ENCODE data around the gene SVIL.
"Not testable (repeated sequence)": the region's sequence is repeated elsewhere in the genome, so short reads cannot be mapped to it uniquely, and the experiment has no call there.

SVIL gene

DNA sequence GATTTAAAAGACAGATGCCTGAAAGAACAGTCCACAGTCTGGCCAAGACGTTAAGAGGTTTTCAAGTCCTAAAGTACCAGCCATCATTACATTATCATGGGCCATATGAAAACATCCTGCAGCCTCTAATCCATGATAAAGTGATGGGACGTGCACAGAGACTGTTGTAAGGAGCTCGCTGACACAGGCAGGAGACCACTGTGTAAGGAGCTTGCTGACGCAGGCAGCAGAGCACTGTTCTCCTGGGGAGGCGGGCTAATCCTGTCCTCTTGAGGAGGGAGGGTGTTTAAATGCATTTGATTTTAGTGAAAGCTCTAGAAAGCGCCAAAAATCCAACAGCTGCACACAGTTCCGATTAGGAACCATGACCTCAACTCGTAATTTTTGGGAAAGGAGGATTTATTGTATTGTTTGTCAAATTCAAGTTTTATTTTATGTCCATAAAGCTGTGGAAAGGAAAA lies 16.9 kb downstream of the SVIL start:
- TF ChIP-seq, protein P1, sequence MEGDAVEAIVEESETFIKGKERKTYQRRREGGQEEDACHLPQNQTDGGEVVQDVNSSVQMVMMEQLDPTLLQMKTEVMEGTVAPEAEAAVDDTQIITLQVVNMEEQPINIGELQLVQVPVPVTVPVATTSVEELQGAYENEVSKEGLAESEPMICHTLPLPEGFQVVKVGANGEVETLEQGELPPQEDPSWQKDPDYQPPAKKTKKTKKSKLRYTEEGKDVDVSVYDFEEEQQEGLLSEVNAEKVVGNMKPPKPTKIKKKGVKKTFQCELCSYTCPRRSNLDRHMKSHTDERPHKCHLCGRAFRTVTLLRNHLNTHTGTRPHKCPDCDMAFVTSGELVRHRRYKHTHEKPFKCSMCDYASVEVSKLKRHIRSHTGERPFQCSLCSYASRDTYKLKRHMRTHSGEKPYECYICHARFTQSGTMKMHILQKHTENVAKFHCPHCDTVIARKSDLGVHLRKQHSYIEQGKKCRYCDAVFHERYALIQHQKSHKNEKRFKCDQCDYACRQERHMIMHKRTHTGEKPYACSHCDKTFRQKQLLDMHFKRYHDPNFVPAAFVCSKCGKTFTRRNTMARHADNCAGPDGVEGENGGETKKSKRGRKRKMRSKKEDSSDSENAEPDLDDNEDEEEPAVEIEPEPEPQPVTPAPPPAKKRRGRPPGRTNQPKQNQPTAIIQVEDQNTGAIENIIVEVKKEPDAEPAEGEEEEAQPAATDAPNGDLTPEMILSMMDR (IDR thresholded peaks at IDR 0.05) = no peak
- peaks cover 12% of the 10 kb centered on the region for H3K9me3 Mint-ChIP-seq
- peak overlapping the region; percentile 97 for H3K27ac Mint-ChIP-seq
- peaks cover 8% of the 10 kb centered on the region for H3K36me3 Mint-ChIP-seq (ENCODE audit: low read depth)
- no peak overlapping the region for H3K4me3 Mint-ChIP-seq
- peaks cover 53% of the 10 kb centered on the region for H3K4me1 Mint-ChIP-seq
- peaks cover 4% of the 10 kb centered on the region for H3K27me3 Mint-ChIP-seq (ENCODE audit: low read depth, poor library complexity)
- peak; percentile 18 for DNase-seq

DNA sequence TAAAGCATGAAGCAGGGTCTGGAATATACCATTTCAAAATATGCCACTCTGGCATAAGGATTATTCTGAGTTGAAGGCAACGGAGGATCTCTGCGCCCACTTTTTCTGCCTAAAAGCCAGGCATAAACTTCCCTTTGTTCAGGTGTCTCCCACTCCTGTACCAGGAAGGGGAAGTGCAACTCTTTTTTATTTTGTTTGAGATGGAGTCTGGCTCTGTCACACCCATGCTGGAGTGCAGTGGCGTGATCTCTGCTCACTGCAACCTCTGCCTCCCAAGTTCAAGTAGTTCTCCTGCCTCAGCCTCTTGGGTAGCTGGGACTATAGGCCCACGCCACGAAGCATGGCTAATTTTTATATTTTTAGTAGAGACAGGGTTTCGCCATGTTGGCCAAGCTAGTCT lies 18.2 kb downstream of the SVIL start:
- Mint-ChIP-seq H3K27me3 (ENCODE audit: low read depth, poor library complexity) (peaks cover under 1% of the 10 kb centered on the region), H3K4me1 (peaks cover 52% of the 10 kb centered on the region), H3K27ac (no peak overlapping the region), H3K4me3 (no peak overlapping the region), H3K36me3 (ENCODE audit: low read depth) (peaks cover 20% of the 10 kb centered on the region), H3K9me3 (peaks cover 13% of the 10 kb centered on the region)
- TF ChIP-seq, protein P1 (IDR thresholded peaks at IDR 0.05) = no peak
- no peak for DNase-seq

DNA sequence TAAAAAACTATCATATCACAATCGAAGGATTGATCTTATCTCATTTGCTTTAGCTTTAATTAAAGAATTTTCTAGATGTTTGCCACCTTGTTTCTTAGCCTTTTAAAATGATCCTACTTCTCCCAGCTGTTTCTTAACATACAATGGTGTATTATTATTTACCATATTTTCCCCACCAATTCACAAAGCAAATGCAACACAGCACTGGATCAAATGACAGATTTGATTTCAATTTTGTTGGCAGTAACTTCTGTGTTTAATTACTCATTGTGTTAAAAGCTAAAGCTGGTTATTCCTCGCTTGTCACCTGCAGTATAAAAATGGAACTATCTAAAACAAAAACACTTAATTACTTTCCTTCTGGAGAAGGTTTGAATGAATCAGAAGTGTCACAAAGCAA lies 19.6 kb downstream of the SVIL start:
- Mint-ChIP-seq H3K9me3 (peaks cover 14% of the 10 kb centered on the region), H3K36me3 (ENCODE audit: low read depth) (peaks cover 32% of the 10 kb centered on the region), H3K27me3 (ENCODE audit: low read depth, poor library complexity) (no peaks in the 10 kb centered on the region), H3K4me3 (no peak overlapping the region), H3K27ac (no peak overlapping the region), H3K4me1 (peaks cover 56% of the 10 kb centered on the region)
- TF ChIP-seq, protein P1 (IDR thresholded peaks at IDR 0.05) = no peak
- DNase-seq = no peak

DNA sequence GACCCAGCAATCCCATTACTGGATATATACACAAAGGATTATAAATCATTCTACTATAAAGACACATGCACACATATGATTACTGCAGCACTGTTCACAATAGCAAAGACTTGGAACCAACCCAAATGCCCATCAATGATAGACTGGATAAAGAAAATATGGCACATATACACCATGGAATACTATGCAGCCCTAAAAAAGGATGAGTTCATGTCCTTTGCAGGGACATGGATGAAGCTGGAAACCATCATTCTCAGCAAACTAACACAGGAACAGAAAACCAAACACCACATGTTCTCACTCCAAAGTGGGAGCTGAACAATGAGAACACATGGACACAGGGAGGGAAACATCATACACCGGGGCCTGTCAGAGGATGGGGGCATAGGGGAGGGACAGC lies 20.5 kb downstream of the SVIL start:
- H3K4me1 Mint-ChIP-seq = peaks cover 53% of the 10 kb centered on the region
- not testable (repeated sequence) for H3K27ac Mint-ChIP-seq; DNase-seq; H3K4me3 Mint-ChIP-seq; H3K27me3 Mint-ChIP-seq (ENCODE audit: low read depth, poor library complexity)
- H3K36me3 Mint-ChIP-seq (ENCODE audit: low read depth) = peaks cover 40% of the 10 kb centered on the region
- H3K9me3 Mint-ChIP-seq = peaks cover 17% of the 10 kb centered on the region

DNA sequence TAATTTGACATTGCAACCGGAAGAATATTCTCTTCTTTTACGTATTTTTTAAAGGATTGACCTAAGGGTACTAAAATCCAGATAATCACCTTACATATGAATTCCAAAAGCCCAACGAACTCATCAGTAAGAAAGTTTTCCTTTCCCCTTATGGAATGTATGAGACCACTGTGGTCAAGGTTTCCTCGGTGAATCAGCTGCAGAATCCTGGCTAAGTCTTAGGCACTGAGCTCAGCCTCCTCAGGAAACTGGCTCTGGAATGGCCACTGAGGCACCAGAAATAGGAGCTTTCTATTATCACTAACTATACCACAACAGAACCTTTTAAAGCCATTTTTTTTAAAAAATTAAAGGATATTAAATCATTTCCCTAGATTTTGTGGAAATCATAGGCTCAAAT lies 21.0 kb downstream of the SVIL start:
- H3K4me3 Mint-ChIP-seq = no peak overlapping the region
- DNase-seq = no peak
- H3K36me3 Mint-ChIP-seq (ENCODE audit: low read depth) = peaks cover 44% of the 10 kb centered on the region
- no peaks in the 10 kb centered on the region for H3K27me3 Mint-ChIP-seq (ENCODE audit: low read depth, poor library complexity)
- peaks cover 48% of the 10 kb centered on the region for H3K4me1 Mint-ChIP-seq
- TF ChIP-seq, protein P1 (IDR thresholded peaks at IDR 0.05) = no peak
- peaks cover 17% of the 10 kb centered on the region for H3K9me3 Mint-ChIP-seq
- H3K27ac Mint-ChIP-seq = no peak overlapping the region

DNA sequence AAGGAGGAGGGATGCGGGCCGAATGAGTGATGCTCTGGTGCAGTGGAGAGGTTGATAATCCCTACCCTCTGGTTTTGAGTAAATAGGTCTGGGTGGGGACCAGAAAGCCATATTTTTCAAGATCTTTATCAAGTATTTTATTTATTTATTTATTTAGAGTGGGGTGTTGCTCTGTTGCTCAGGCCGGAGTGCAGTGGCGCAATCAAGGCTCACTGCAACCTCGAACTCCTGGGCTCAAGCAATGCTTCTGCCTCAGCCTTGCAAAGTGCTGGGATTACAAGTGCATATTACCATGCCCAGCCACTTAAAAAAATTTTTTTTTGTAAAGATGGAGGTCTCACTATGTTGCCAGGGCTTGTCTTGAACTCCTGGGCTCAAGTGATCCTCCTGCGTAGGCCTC lies 21.6 kb downstream of the SVIL start:
- Mint-ChIP-seq H3K4me1 (peaks cover 42% of the 10 kb centered on the region), H3K27me3 (ENCODE audit: low read depth, poor library complexity) (no peaks in the 10 kb centered on the region), H3K27ac (no peak overlapping the region), H3K36me3 (ENCODE audit: low read depth) (peaks cover 44% of the 10 kb centered on the region), H3K9me3 (peaks cover 17% of the 10 kb centered on the region), H3K4me3 (no peak overlapping the region)
- TF ChIP-seq, protein P1 (IDR thresholded peaks at IDR 0.05) = no peak
- no peak for DNase-seq

Measured in nephron progenitor cell (in vitro differentiated cells).